GM21381 (cell line): ENCODE measurements around the gene VSTM5.
"Not testable (repeated sequence)": the region's sequence is repeated elsewhere in the genome, so short reads cannot be mapped to it uniquely, and the experiment has no call there.

Experiments used
- ATAC-seq: cut with Tn5 transposase; IDR thresholded peaks from one replicate; pipeline ENCODE4 v1.9.1; 2021; ENCODE audit warnings: mild to moderate bottlenecking, moderate library complexity; ENCODE audit not compliant: unreplicated experiment

Gene VSTM5

GRCh38 chr11:93801366-93801765 lies 49.1 kb downstream of the VSTM5 start:
- ATAC-seq = no peak

- ATAC-seq = no peak
These were observed 53.8 kb downstream of the VSTM5 start for GRCh38 chr11:93796441-93797231.

GRCh38 chr11:93791493-93791892 lies 58.9 kb downstream of the VSTM5 start:
- no peak for ATAC-seq

- ATAC-seq = peak; percentile 30
These were observed 65.5 kb downstream of the VSTM5 start for GRCh38 chr11:93784935-93785360.

GRCh38 chr11:93784145-93784934 lies 66.1 kb downstream of the VSTM5 start, which contains the start of gene MED17:
Gene MED17 (plus strand): TSS chr11:93784282. CDS start chr11:93784514, 232 bp downstream.
- peak; percentile 96 for ATAC-seq

GRCh38 chr11:93783765-93784144 lies 66.7 kb downstream of the VSTM5 start:
- ATAC-seq = peak; percentile 47

- no peak for ATAC-seq
These were observed 67.1 kb downstream of the VSTM5 start for GRCh38 chr11:93783362-93783761.

- ATAC-seq = no peak
These were observed 75.1 kb downstream of the VSTM5 start for GRCh38 chr11:93775289-93775688.

GRCh38 chr11:93774560-93774959 lies 75.9 kb downstream of the VSTM5 start:
- not testable (repeated sequence) for ATAC-seq

- ATAC-seq = no peak
These were observed 76.7 kb downstream of the VSTM5 start for GRCh38 chr11:93773601-93774200.

- no peak for ATAC-seq
These were observed 77.4 kb downstream of the VSTM5 start for GRCh38 chr11:93773045-93773477.

GRCh38 chr11:93772123-93772522 lies 78.3 kb downstream of the VSTM5 start:
- no peak for ATAC-seq

- no peak for ATAC-seq
These were observed 80.3 kb downstream of the VSTM5 start for GRCh38 chr11:93770160-93770559.
